Thyroid gland (tissue), 4 donors: ENCODE data around the gene S100A7A. TPM values are rescaled to one million over a fixed set of nuclear protein-coding genes. Genes with fewer than 3 reads are reported as not detected.
"Not testable (repeated sequence)": the region's sequence is repeated elsewhere in the genome, so short reads cannot be mapped to it uniquely, and the experiment has no call there.

Experiments used
- DNase-seq, 2 donors: peaks; one replicate each; pipeline ENCODE4 v3.0.0-alpha.2; 2019
- H3K27ac ChIP-seq, 3 donors: fragments of 200-600 bp; sonication (generic); 1 replicate in 2 of 3; 2 replicates in 1 of 3; pipeline ENCODE4 v1.5.1; 2016 to 2019; ENCODE audit warnings: mild to moderate bottlenecking in 1 of 3, moderate library complexity in 1 of 3
- H3K27me3 ChIP-seq: fragments of 200-600 bp; sonication (generic); one replicate; pipeline ENCODE4 v1.5.1; 2019
- H3K36me3 ChIP-seq, 2 donors: fragments of 200-600 bp; sonication (generic); one replicate each; pipeline ENCODE4 v1.5.1; 2016 to 2019
- H3K4me1 ChIP-seq, 2 donors: fragments of 200-600 bp; sonication (generic); one replicate each; pipeline ENCODE4 v1.5.1; 2017 to 2019
- H3K4me3 ChIP-seq, 3 donors: fragments of 200-600 bp; sonication (generic); replicated peaks in 1 of 3; 1 replicate in 2 of 3; 2 replicates in 1 of 3; pipeline ENCODE4 v1.5.1; 2016; ENCODE audit warnings: mild to moderate bottlenecking in 1 of 3
- H3K9me3 ChIP-seq: fragments of 200-600 bp; sonication (generic); one replicate; pipeline ENCODE4 v1.5.1; 2017
- POLR2A ChIP-seq, 2 donors: fragments of 450-650 bp; IDR thresholded peaks; one replicate each; pipeline ENCODE4 v1.6.1; 2017; ENCODE audit warnings: antibody characterized with exemption in 2 of 2, mild to moderate bottlenecking in 2 of 2, moderate library complexity in 1 of 2
- WGBS, 2 donors: methylation state at CpG; one replicate each; pipeline ENCODE4 v1.1.5; 2017; 5-methylcytosine and 5-hydroxymethylcytosine counted together
- intact Hi-C: fragments of 100-400 bp; cut with DNase I; formaldehyde crosslinking; loops from one replicate; pipeline ENCODE4 v1.15.1; 2023
- total RNA-seq, 4 donors: library from RNA; depleted of rRNA; stranded (reverse); fragments of >200 nt; gene quantifications; one replicate each; pipeline ENCODE4 v1.2.3, GENCODE V29; 2016
- TF ChIP-seq, protein P1 (sequence below), 6 experiments: fragments of 200-600 bp in 3 of 6; fragments of 450-650 bp in 3 of 6; sonication (generic) in 3 of 6; IDR thresholded peaks; one replicate each; pipeline ENCODE4 v1.5.1; 2016 to 2019; ENCODE audit warnings: antibody characterized with exemption in 6 of 6, mild to moderate bottlenecking in 2 of 6, inconsistent platforms in 1 of 6, moderate library complexity in 1 of 6

The S100A7A gene
- total RNA-seq, 4 donors from 2014 or later = not detected

DNA sequence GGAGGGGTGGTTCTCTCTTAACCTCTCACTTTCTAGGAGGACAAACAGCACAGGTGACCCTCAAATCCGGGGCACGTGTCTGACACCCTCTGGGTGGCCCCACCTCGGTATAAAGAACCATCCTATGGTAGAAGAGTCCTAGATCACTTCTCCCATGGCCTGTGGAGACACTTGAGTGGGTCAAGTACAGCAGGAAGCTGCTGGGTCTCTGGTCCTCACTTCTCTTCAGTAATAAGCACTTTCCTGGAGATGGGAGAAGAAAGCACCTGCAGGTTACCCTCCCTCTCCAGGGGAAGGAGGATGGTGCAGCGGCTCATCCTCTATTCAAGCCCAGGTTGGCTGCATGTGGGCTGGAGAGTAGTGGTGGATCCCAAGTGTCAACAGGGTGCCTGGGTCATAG lies 27.2 kb downstream of the S100A7A start:
- WGBS, 2 donors = 42 to 71% methylated on average over 4 of the region's 4 CpGs
- H3K36me3 ChIP-seq = no peaks in the 10 kb centered on the region

DNA sequence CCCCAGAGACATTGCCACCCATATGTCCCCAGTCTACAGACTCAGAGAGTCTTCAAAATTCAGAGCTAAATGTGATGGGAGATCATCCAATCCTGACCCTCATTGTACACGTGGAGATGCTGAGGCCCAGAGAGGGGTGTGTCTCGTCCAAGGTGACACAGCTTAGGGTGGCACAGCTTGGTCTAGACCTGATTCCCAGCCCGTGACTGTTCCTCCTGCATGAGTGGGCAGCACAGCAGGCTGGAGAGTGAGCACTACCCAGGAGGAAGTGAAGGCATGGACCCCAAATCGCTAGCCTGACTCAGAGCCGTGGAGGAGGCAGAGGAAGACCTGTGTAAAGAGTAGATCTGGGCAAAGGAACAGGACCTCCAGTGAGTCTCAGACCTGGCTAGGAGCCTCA lies 27.8 kb downstream of the S100A7A start:
- Histone ChIP-seq H3K4me1 (no peaks in the 10 kb centered on the region), H3K27ac (no peak overlapping the region), H3K9me3 (no peaks in the 10 kb centered on the region), H3K27me3 (no peaks in the 10 kb centered on the region), H3K36me3 (no peaks in the 10 kb centered on the region), H3K4me3 (no peak overlapping the region)
- intact Hi-C loops = no loop called here
- DNase-seq = no peak
- 64 to 93% methylated on average over 3 to 5 of the region's 5 CpGs for WGBS, 2 donors
- no peak for TF ChIP-seq POLR2A (IDR thresholded peaks at IDR 0.05)
- TF ChIP-seq, protein P1, sequence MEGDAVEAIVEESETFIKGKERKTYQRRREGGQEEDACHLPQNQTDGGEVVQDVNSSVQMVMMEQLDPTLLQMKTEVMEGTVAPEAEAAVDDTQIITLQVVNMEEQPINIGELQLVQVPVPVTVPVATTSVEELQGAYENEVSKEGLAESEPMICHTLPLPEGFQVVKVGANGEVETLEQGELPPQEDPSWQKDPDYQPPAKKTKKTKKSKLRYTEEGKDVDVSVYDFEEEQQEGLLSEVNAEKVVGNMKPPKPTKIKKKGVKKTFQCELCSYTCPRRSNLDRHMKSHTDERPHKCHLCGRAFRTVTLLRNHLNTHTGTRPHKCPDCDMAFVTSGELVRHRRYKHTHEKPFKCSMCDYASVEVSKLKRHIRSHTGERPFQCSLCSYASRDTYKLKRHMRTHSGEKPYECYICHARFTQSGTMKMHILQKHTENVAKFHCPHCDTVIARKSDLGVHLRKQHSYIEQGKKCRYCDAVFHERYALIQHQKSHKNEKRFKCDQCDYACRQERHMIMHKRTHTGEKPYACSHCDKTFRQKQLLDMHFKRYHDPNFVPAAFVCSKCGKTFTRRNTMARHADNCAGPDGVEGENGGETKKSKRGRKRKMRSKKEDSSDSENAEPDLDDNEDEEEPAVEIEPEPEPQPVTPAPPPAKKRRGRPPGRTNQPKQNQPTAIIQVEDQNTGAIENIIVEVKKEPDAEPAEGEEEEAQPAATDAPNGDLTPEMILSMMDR (IDR thresholded peaks at IDR 0.05) = no peak

More for the DNA sequence above, 27.2 kb downstream of the S100A7A start:
- Histone ChIP-seq H3K9me3 (no peaks in the 10 kb centered on the region), H3K27ac (no peak overlapping the region), H3K4me3 (no peak overlapping the region), H3K27me3 (no peaks in the 10 kb centered on the region), H3K4me1 (no peaks in the 10 kb centered on the region)
- DNase-seq = no peak
- intact Hi-C loops = no loop called here
- TF ChIP-seq, protein P1 (IDR thresholded peaks at IDR 0.05) = no peak

DNA sequence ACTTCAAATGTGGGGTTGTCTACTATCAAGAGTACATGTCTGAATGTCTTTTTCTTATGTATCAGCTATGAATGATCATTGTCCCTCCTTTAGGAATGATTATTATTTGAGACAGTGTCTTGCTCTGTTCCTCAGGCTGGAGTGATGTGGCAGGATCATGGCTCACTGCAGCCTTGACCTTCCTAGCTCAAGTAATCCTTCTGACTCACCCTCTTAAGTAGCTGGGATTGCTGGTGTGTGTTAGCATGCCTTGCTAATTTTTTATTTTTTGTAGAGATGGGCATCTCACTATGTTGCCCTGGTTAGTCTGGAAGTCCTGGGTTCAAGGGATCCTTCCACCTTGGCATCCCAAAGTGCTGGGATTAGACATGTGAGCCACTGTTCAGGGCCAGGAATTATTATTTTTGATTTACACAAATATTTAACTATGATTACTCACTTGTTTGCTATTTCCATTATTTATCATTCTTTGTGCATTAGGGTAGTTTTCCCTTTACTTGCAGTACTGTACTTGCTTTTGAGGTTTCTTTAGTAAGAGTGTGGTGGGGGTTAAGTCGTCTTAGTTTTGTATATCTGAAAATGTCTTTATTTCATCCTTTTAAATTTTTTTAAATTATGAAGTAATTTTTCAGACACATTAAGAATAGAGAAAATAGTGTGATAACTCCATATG lies 31.3 kb downstream of the S100A7A start:
- no peaks in the 10 kb centered on the region for H3K27me3 ChIP-seq
- 77 to 82% methylated on average over 1 of the region's 1 CpG for WGBS, 2 donors
- H3K4me1 ChIP-seq = no peaks in the 10 kb centered on the region
- no peaks in the 10 kb centered on the region for H3K36me3 ChIP-seq
- H3K27ac ChIP-seq = no peak overlapping the region
- DNase-seq = no peak
- no peaks in the 10 kb centered on the region for H3K9me3 ChIP-seq
- intact Hi-C loops = no loop called here
- no peak overlapping the region for H3K4me3 ChIP-seq
- TF ChIP-seq, protein P1 (IDR thresholded peaks at IDR 0.05) = no peak
- TF ChIP-seq POLR2A (IDR thresholded peaks at IDR 0.05) = no peak

DNA sequence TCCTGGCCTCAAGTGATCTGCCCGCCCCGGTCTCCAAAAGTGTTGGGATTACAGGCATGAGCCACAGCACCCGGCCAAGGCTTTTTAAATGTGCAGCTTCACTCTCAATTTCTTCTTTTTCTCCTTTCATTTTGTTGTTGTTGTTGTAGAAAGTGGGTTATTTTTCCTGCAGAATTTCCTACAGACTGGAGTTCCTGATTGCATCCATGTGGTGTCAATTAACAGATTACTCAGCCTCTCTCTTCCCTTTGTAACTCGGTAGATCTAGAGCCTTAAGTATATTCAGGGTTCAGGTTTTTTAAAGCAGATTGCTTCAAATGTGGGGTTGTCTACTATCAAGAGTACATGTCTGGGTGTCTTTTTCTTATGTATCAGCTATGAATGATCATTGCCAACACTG lies 32.5 kb downstream of the S100A7A start:
- H3K36me3 ChIP-seq, H3K27ac ChIP-seq, DNase-seq, intact Hi-C loops, H3K4me1 ChIP-seq, H3K27me3 ChIP-seq, H3K4me3 ChIP-seq, H3K9me3 ChIP-seq: not testable (repeated sequence)
- 80 to 84% methylated on average over 4 of the region's 4 CpGs for WGBS, 2 donors

DNA sequence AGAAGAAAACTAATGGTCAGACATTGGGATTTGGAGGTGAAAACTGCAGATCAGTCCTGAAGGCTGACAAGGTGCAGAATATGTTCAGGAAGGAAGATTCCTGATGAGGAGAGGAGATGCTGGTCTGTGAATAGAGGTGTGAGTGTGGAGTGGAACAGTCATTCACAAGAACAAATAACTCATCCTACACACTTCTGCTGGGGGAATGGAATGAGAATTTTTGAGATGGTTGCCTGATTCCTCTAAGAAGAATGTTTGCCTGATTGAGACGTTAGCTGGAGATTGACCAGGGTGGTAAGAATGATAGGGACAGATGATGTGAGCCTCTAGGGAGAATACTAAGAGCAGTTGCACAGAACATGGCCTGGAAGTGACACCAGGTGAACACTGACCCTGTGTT lies 40.1 kb downstream of the S100A7A start:
- intact Hi-C loops = no loop called here
- no peak for DNase-seq
- Histone ChIP-seq H3K36me3 (no peaks in the 10 kb centered on the region), H3K4me1 (no peaks in the 10 kb centered on the region), H3K27ac (no peak overlapping the region), H3K4me3 (no peak overlapping the region), H3K9me3 (no peaks in the 10 kb centered on the region), H3K27me3 (no peaks in the 10 kb centered on the region)
- TF ChIP-seq, protein P1 (IDR thresholded peaks at IDR 0.05) = no peak
- no peak for TF ChIP-seq POLR2A (IDR thresholded peaks at IDR 0.05)
- WGBS, 2 donors = 50 to 60% methylated on average over 1 of the region's 1 CpG
